Measurements from ENCODE around the gene WFS1. TPM values are rescaled to one million over a fixed set of nuclear protein-coding genes. Genes with fewer than 3 reads are reported as not detected.

Gene WFS1
- total RNA-seq, 1 donor, result 14.3 TPM

DNA sequence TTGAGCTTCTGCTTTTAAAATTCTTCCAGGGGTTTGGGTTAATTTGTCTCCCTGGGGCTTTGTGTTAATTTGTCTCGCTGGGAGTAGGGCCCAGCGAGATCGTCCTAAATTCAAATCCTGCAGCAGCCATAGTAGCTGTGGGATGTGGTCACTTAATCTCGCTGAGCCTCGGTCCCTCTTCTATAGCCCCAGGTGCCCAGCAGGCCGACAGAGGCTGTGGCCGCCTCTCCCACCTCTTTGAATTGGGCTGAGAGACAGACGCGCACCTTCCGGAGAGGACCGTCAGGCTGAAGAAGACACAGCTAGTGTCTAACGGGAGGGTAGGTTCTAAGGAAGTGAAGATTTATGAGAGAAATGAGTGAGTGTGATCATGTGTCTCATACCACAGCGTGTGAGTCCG, 15.7 kb upstream of the WFS1 start:
- DNase-seq (ENCODE audit: low read depth), result no peak
- H3K4me3 ChIP-seq (ENCODE audit: low read depth, low read length), result no peak overlapping the region
- TF ChIP-seq, protein P1, sequence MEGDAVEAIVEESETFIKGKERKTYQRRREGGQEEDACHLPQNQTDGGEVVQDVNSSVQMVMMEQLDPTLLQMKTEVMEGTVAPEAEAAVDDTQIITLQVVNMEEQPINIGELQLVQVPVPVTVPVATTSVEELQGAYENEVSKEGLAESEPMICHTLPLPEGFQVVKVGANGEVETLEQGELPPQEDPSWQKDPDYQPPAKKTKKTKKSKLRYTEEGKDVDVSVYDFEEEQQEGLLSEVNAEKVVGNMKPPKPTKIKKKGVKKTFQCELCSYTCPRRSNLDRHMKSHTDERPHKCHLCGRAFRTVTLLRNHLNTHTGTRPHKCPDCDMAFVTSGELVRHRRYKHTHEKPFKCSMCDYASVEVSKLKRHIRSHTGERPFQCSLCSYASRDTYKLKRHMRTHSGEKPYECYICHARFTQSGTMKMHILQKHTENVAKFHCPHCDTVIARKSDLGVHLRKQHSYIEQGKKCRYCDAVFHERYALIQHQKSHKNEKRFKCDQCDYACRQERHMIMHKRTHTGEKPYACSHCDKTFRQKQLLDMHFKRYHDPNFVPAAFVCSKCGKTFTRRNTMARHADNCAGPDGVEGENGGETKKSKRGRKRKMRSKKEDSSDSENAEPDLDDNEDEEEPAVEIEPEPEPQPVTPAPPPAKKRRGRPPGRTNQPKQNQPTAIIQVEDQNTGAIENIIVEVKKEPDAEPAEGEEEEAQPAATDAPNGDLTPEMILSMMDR (IDR thresholded peaks at IDR 0.05; ENCODE audit: insufficient read depth, low read length), result no peak

DNA sequence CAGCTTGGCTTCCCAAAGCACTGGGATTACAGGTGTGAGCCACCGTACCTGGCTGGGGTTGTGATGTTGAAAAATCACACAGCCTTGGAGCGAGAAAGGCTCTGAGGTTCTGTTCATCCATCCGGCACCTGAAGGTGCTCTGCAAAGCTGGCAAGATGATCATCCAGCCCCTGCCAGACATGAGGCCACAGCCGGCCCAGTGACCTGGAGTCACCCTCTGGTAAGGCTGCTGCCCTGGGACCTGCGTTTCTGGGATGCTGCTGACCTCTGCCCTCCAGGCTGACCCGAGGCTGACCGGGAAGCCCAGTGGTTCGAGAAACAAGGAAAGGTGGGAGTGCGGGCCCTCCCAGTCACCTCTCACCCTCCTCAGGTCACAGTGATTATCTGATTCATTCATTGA, 13.5 kb upstream of the WFS1 start:
- no peak for DNase-seq (ENCODE audit: low read depth)
- H3K4me3 ChIP-seq (ENCODE audit: low read depth, low read length), result no peak overlapping the region
- TF ChIP-seq, protein P1 (IDR thresholded peaks at IDR 0.05; ENCODE audit: insufficient read depth, low read length), result no peak

DNA sequence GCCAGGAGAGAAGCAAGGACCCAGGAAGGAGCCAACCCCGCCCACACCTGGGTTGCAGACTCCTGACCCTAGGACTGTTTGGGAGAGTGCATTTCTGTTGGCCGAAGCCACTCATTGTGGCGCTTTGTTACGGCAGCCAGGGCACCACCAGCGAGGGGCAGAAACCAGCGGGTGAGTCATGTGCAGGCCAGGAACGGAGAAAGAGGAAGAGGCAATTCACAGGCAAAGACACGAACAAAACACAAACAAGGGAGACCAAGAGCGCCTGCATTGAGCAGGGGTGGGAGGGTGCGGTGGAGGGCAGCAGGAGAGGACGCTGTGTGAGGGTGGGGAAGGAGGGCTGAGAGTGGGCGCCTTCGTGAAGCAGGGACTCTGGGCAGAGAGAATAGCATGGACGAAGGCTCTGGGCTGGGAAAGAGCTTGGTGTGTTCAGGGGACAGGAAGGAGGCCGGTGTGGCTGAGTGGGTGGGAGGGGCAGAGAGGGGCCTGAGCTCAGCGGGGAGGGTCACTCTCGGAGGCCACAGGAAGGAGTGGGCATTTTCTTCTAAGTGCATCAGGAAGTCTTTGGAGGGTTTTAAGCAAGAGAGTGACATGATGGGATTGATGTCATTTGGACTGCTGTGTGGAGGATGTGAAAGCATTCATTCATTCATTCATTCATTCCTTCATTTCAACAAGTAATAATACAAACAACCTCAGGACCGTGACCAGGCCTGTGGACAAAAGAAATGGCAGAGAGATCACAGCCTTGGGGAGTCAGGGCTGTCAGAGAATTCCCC, 12.2 kb upstream of the WFS1 start:
- TF ChIP-seq, protein P1 (IDR thresholded peaks at IDR 0.05; ENCODE audit: insufficient read depth, low read length), result no peak
- DNase-seq (ENCODE audit: low read depth), result no peak
- no peak overlapping the region for H3K4me3 ChIP-seq (ENCODE audit: low read depth, low read length)

DNA sequence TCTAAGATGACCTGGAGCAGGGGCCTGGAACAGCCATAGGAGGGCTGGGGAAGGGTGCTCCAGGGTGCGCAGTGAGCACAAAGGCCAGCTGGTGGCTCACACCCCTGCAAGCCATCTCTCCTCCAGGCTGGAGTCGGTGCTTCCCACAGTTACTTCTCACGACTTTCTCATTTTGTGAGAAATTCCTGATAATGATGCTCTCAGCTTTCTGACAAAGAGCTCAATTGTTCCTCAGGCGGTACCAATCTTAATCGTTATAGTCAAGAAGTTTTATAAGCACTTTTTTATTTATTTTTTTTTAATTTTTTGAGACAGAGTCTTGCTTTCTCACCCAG, 11.7 kb upstream of the WFS1 start:
- H3K4me3 ChIP-seq (ENCODE audit: low read depth, low read length), result no peak overlapping the region
- no peak for DNase-seq (ENCODE audit: low read depth)
- TF ChIP-seq, protein P1 (IDR thresholded peaks at IDR 0.05; ENCODE audit: insufficient read depth, low read length), result no peak

DNA sequence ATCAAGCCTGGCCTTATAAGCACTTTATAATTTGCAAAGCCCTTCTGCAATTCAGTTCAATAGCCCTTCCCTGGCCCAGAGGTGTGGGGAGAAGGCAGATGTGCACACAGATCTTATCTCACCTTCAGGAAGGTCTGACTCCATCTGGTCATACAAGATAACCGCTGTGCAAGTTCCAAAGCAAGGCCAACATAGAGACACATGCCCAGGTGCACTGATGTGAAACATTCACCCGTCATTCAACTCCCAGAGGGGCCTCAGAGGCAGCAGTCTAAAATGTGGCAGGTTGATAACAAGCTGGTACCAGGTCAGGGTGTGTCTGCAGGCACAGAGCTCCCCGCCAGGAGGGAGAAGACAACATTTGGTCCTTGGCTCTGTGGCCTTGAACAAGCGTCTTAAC, 10.9 kb upstream of the WFS1 start:
- TF ChIP-seq, protein P1 (IDR thresholded peaks at IDR 0.05; ENCODE audit: insufficient read depth, low read length), result no peak
- H3K4me3 ChIP-seq (ENCODE audit: low read depth, low read length), result no peak overlapping the region
- no peak for DNase-seq (ENCODE audit: low read depth)

DNA sequence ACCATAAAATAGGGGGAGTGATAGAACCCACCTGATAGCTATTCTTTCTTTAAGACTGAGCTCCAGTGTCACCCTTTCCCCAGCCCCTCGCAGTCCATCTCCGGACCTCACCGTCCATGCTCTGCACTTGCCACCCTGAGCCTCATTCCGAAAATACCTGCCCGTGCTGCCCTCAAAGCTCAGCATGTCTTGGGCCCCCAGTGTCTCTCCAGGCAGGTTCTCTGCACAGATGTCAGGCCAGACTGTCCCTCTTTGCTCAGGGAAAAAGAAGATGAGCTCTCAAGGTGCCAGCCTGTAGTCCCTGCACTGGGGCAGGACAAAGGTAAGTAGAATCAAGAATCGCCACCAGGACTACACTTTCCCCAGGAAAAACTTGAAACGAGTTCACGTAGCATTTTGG, 9.8 kb upstream of the WFS1 start:
- no peak for DNase-seq (ENCODE audit: low read depth)
- TF ChIP-seq, protein P1 (IDR thresholded peaks at IDR 0.05; ENCODE audit: insufficient read depth, low read length), result no peak
- no peak overlapping the region for H3K4me3 ChIP-seq (ENCODE audit: low read depth, low read length)

DNA sequence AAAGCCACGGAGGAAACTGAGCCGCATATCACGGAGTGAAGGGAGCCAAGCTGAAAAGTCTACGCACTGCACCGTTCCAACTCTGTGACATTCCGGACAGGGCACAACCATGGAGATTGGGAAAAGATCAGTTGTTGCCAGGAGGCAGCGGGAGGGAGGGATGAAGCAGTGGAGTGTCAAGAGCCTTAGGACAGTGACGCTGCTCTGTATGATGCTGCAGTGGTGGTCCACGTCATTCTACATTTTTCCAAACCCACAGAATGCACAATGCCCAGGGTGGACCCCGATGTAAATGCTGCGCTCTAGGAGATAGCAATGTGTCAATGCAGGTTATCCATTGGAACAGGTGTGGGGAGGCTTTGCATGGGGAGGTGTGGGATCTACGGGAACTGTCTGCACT, 7.5 kb upstream of the WFS1 start:
- no peak for DNase-seq (ENCODE audit: low read depth)
- TF ChIP-seq, protein P1 (IDR thresholded peaks at IDR 0.05; ENCODE audit: insufficient read depth, low read length), result no peak
- H3K4me3 ChIP-seq (ENCODE audit: low read depth, low read length), result no peak overlapping the region

Data from fibroblast of the aortic adventitia (primary cell).